SIG-M5 treated with dmso at 0.1 percent for 504 hours (cell line): ENCODE data around the gene GPBP1L1.
A peak's percentile ranks its signal among the peaks of the same experiment; 100 is the strongest.
"Not testable (repeated sequence)": the region's sequence is repeated elsewhere in the genome, so short reads cannot be mapped to it uniquely, and the experiment has no call there.

Experiments used
- DNase-seq: peaks from one replicate; lab custom pipeline; 2025; ENCODE audit not compliant: unreplicated experiment; lab: John Stamatoyannopoulos, UW

GPBP1L1 gene

GRCh38 chr1:45686288-45687013 is at the start of gene GPBP1L1:
GPBP1L1 (minus strand) TSS chr1:45686533; CDS start chr1:45659087, 27,446 bp downstream.
- DNase-seq, result peak; percentile 93

- DNase-seq, result no peak
These were observed 44.5 kb upstream of the GPBP1L1 start for GRCh38 chr1:45730780-45731319.

GRCh38 chr1:45730075-45730779 is 43.9 kb upstream of the GPBP1L1 start:
- peak; percentile 18 for DNase-seq

GRCh38 chr1:45726007-45726406 is 39.7 kb upstream of the GPBP1L1 start:
- not testable (repeated sequence) for DNase-seq

- DNase-seq, result no peak
These were observed 37.1 kb upstream of the GPBP1L1 start for GRCh38 chr1:45723248-45723930.

GRCh38 chr1:45722809-45723208 is 36.5 kb upstream of the GPBP1L1 start:
- peak; percentile 79 for DNase-seq

GRCh38 chr1:45721207-45721606 is 34.9 kb upstream of the GPBP1L1 start:
- DNase-seq, result no peak

- DNase-seq, result no peak
These were observed 32.0 kb upstream of the GPBP1L1 start for GRCh38 chr1:45718289-45718688.

GRCh38 chr1:45717386-45717785 is 31.1 kb upstream of the GPBP1L1 start:
- not testable (repeated sequence) for DNase-seq

GRCh38 chr1:45716700-45717099 is 30.4 kb upstream of the GPBP1L1 start:
- no peak for DNase-seq

- DNase-seq, result no peak
These were observed 27.4 kb upstream of the GPBP1L1 start for GRCh38 chr1:45713711-45714110.

- DNase-seq, result no peak
These were observed 18.3 kb upstream of the GPBP1L1 start for GRCh38 chr1:45704637-45705036.

GRCh38 chr1:45694823-45695222 is 8.5 kb upstream of the GPBP1L1 start:
- DNase-seq, result no peak

- DNase-seq, result not testable (repeated sequence)
These were observed 7.5 kb upstream of the GPBP1L1 start for GRCh38 chr1:45693811-45694210.

GRCh38 chr1:45687754-45688740 is 1.7 kb upstream of the GPBP1L1 start, which contains the start of gene TMEM69:
TMEM69 (plus strand) TSS chr1:45688181; CDS start chr1:45691069, 2,888 bp downstream.
- DNase-seq, result peak; percentile 90

GRCh38 chr1:45687014-45687753 is 851 bp upstream of the GPBP1L1 start:
- DNase-seq, result peak; percentile 98

- no peak for DNase-seq
These were observed 382 bp downstream of the GPBP1L1 start for GRCh38 chr1:45686015-45686287.

- DNase-seq, result peak; percentile 34
These were observed 872 bp downstream of the GPBP1L1 start for GRCh38 chr1:45685308-45686014.

- DNase-seq, result no peak
These were observed 1.9 kb downstream of the GPBP1L1 start for GRCh38 chr1:45684402-45684801.
